Measurements from ENCODE around the gene CNGA1. TPM values are rescaled to one million over a fixed set of nuclear protein-coding genes. Genes with fewer than 3 reads are reported as not detected.
"Not testable (repeated sequence)": the region's sequence is repeated elsewhere in the genome, so short reads cannot be mapped to it uniquely, and the experiment has no call there.

CNGA1 gene
- total RNA-seq, 2 experiments from 2014 or later: 0.26 to 0.94 TPM

- peaks cover 3% of the 10 kb centered on the region for H3K9me3 Mint-ChIP-seq
- CTCF ChIA-PET: interaction anchor here (0.6 kb wide), 1 partner anchor 44 kb away, joined by 4 read pairs; no protein-coding TSS in a partner anchor
- intact Hi-C loops (cut with micrococcal nuclease): no loop called here
- H3K27ac Mint-ChIP-seq: no peak overlapping the region
- DNase-seq: no peak
- H3K27me3 Mint-ChIP-seq (ENCODE audit: low read depth): no peaks in the 10 kb centered on the region
- no peaks in the 10 kb centered on the region for H3K4me1 Mint-ChIP-seq (ENCODE audit: low read depth)
- no peaks in the 10 kb centered on the region for H3K36me3 Mint-ChIP-seq (ENCODE audit: low read depth)
- H3K4me3 Mint-ChIP-seq: no peak overlapping the region
Measured at GRCh38 chr4:47954677-47955076, 61.8 kb downstream of the CNGA1 start.

GRCh38 chr4:47954245-47954644, 62.2 kb downstream of the CNGA1 start:
- no peak for DNase-seq
- CTCF ChIA-PET: no interaction called here
- intact Hi-C loops (cut with micrococcal nuclease): no loop called here
- no peak overlapping the region for H3K27ac Mint-ChIP-seq
- no peaks in the 10 kb centered on the region for H3K36me3 Mint-ChIP-seq (ENCODE audit: low read depth)
- H3K27me3 Mint-ChIP-seq (ENCODE audit: low read depth): no peaks in the 10 kb centered on the region
- H3K4me3 Mint-ChIP-seq: no peak overlapping the region
- H3K9me3 Mint-ChIP-seq: peaks cover 4% of the 10 kb centered on the region
- H3K4me1 Mint-ChIP-seq (ENCODE audit: low read depth): no peaks in the 10 kb centered on the region

GRCh38 chr4:47945930-47946726, 70.4 kb downstream of the CNGA1 start:
- intact Hi-C loops (cut with micrococcal nuclease): loop anchor here (5.0 kb wide), 1 partner anchor 36 kb away; no protein-coding TSS in a partner anchor
- Mint-ChIP-seq H3K27me3 (ENCODE audit: low read depth) (no peaks in the 10 kb centered on the region), H3K9me3 (peaks cover 1% of the 10 kb centered on the region), H3K4me1 (ENCODE audit: low read depth) (no peaks in the 10 kb centered on the region), H3K36me3 (ENCODE audit: low read depth) (no peaks in the 10 kb centered on the region), H3K4me3 (no peak overlapping the region), H3K27ac (no peak overlapping the region)
- CTCF ChIA-PET: no interaction called here
- DNase-seq: no peak

GRCh38 chr4:47942081-47942819, 74.2 kb downstream of the CNGA1 start:
- no peaks in the 10 kb centered on the region for H3K36me3 Mint-ChIP-seq (ENCODE audit: low read depth)
- no peaks in the 10 kb centered on the region for H3K4me1 Mint-ChIP-seq (ENCODE audit: low read depth)
- no peak overlapping the region for H3K4me3 Mint-ChIP-seq
- intact Hi-C loops (cut with micrococcal nuclease): no loop called here
- no peaks in the 10 kb centered on the region for H3K9me3 Mint-ChIP-seq
- H3K27me3 Mint-ChIP-seq (ENCODE audit: low read depth): no peaks in the 10 kb centered on the region
- no peak for DNase-seq
- no peak overlapping the region for H3K27ac Mint-ChIP-seq
- CTCF ChIA-PET: interaction anchor here (2.8 kb wide), 1 partner anchor 9 kb away, joined by 12 read pairs; no protein-coding TSS in a partner anchor

GRCh38 chr4:47939456-47939855, 77.0 kb downstream of the CNGA1 start:
- Mint-ChIP-seq H3K4me1 (ENCODE audit: low read depth) (no peaks in the 10 kb centered on the region), H3K36me3 (ENCODE audit: low read depth) (no peaks in the 10 kb centered on the region), H3K9me3 (no peaks in the 10 kb centered on the region), H3K27ac (no peak overlapping the region), H3K4me3 (no peak overlapping the region), H3K27me3 (ENCODE audit: low read depth) (no peaks in the 10 kb centered on the region)
- CTCF ChIA-PET: no interaction called here
- no peak for DNase-seq
- intact Hi-C loops (cut with micrococcal nuclease): loop anchor here (10.0 kb wide), 1 partner anchor 1095 kb away; no protein-coding TSS in a partner anchor

- intact Hi-C loops (cut with micrococcal nuclease): loop anchor here (10.0 kb wide), 1 partner anchor 1092 kb away; no protein-coding TSS in a partner anchor
- no peaks in the 10 kb centered on the region for H3K4me1 Mint-ChIP-seq (ENCODE audit: low read depth)
- H3K27ac Mint-ChIP-seq: no peak overlapping the region
- no peaks in the 10 kb centered on the region for H3K36me3 Mint-ChIP-seq (ENCODE audit: low read depth)
- no peak overlapping the region for H3K4me3 Mint-ChIP-seq
- H3K9me3 Mint-ChIP-seq: no peaks in the 10 kb centered on the region
- H3K27me3 Mint-ChIP-seq (ENCODE audit: low read depth): no peaks in the 10 kb centered on the region
- CTCF ChIA-PET: interaction anchor here (0.8 kb wide), 1 partner anchor 268 kb away, joined by 3 read pairs; no protein-coding TSS in a partner anchor
- DNase-seq: no peak
Measured at GRCh38 chr4:47936336-47936735, 80.1 kb downstream of the CNGA1 start.

- no peaks in the 10 kb centered on the region for H3K36me3 Mint-ChIP-seq (ENCODE audit: low read depth)
Measured at GRCh38 chr4:47933840-47934239, 82.6 kb downstream of the CNGA1 start.

GRCh38 chr4:47930971-47931804, 85.3 kb downstream of the CNGA1 start:
- no peaks in the 10 kb centered on the region for H3K36me3 Mint-ChIP-seq (ENCODE audit: low read depth)
- no peak overlapping the region for H3K27ac Mint-ChIP-seq
- H3K4me3 Mint-ChIP-seq: no peak overlapping the region
- peaks cover 8% of the 10 kb centered on the region for H3K4me1 Mint-ChIP-seq (ENCODE audit: low read depth)
- no peak for DNase-seq
- CTCF ChIA-PET: interaction anchor here (0.6 to 5.2 kb wide), 10 partner anchors 9 to 263 kb away, joined by 3 to 29 read pairs (median 4); no protein-coding TSS in a partner anchor
- H3K27me3 Mint-ChIP-seq (ENCODE audit: low read depth): peaks cover 7% of the 10 kb centered on the region
- intact Hi-C loops (cut with micrococcal nuclease): loop anchor here (5.0 to 10.0 kb wide), 2 partner anchors 439 to 1086 kb away; no protein-coding TSS in a partner anchor
- H3K9me3 Mint-ChIP-seq: no peaks in the 10 kb centered on the region

More at GRCh38 chr4:47933840-47934239, 82.6 kb downstream of the CNGA1 start:
- CTCF ChIA-PET: interaction anchor here (0.6 to 5.2 kb wide), 29 partner anchors 9 to 1063 kb away, joined by 3 to 29 read pairs (median 4); partner anchors contain the start of gene NFXL1
- no peak overlapping the region for H3K27ac Mint-ChIP-seq
- peaks cover 2% of the 10 kb centered on the region for H3K4me1 Mint-ChIP-seq (ENCODE audit: low read depth)
- no peaks in the 10 kb centered on the region for H3K27me3 Mint-ChIP-seq (ENCODE audit: low read depth)
- intact Hi-C loops (cut with micrococcal nuclease): loop anchor here (1.0 to 10.0 kb wide), 6 partner anchors 98 to 1089 kb away; no protein-coding TSS in a partner anchor
- H3K4me3 Mint-ChIP-seq: no peak overlapping the region
- H3K9me3 Mint-ChIP-seq: no peaks in the 10 kb centered on the region
- DNase-seq: no peak

- no peak for DNase-seq
Measured at GRCh38 chr4:47929682-47930201, 86.7 kb downstream of the CNGA1 start.

GRCh38 chr4:47926667-47927258, 89.7 kb downstream of the CNGA1 start:
- Mint-ChIP-seq H3K4me3 (peak overlapping the region; percentile 63), H3K27ac (no peak overlapping the region), H3K27me3 (ENCODE audit: low read depth) (peaks cover 11% of the 10 kb centered on the region), H3K4me1 (ENCODE audit: low read depth) (peaks cover 8% of the 10 kb centered on the region), H3K9me3 (no peaks in the 10 kb centered on the region), H3K36me3 (ENCODE audit: low read depth) (no peaks in the 10 kb centered on the region)
- DNase-seq: peak; percentile 74
- intact Hi-C loops (cut with micrococcal nuclease): loop anchor here (1.0 to 5.0 kb wide), 4 partner anchors 161 to 366 kb away; no protein-coding TSS in a partner anchor
- CTCF ChIA-PET: interaction anchor here (0.5 to 1.8 kb wide), 6 partner anchors 8 to 163 kb away, joined by 3 to 8 read pairs (median 4); no protein-coding TSS in a partner anchor

More at GRCh38 chr4:47929682-47930201, 86.7 kb downstream of the CNGA1 start:
- intact Hi-C loops (cut with micrococcal nuclease): loop anchor here (5.0 to 10.0 kb wide), 3 partner anchors 363 to 1085 kb away; no protein-coding TSS in a partner anchor
- H3K27ac Mint-ChIP-seq: no peak overlapping the region
- CTCF ChIA-PET: no interaction called here
- no peaks in the 10 kb centered on the region for H3K9me3 Mint-ChIP-seq
- H3K4me3 Mint-ChIP-seq: no peak overlapping the region
- peaks cover 8% of the 10 kb centered on the region for H3K27me3 Mint-ChIP-seq (ENCODE audit: low read depth)
- peaks cover 8% of the 10 kb centered on the region for H3K4me1 Mint-ChIP-seq (ENCODE audit: low read depth)
- H3K36me3 Mint-ChIP-seq (ENCODE audit: low read depth): no peaks in the 10 kb centered on the region

GRCh38 chr4:47923261-47923608, 93.2 kb downstream of the CNGA1 start:
- H3K27ac Mint-ChIP-seq, CTCF ChIA-PET: not testable (repeated sequence)

More at GRCh38 chr4:47923261-47923608, 93.2 kb downstream of the CNGA1 start:
- peaks cover 11% of the 10 kb centered on the region for H3K27me3 Mint-ChIP-seq (ENCODE audit: low read depth)
- H3K9me3 Mint-ChIP-seq; H3K36me3 Mint-ChIP-seq (ENCODE audit: low read depth); intact Hi-C loops (cut with micrococcal nuclease); H3K4me1 Mint-ChIP-seq (ENCODE audit: low read depth); H3K4me3 Mint-ChIP-seq; DNase-seq: not testable (repeated sequence)
